ENCODE results near the gene LIMA1. TPM values are rescaled to one million over a fixed set of nuclear protein-coding genes. Genes with fewer than 3 reads are reported as not detected.
"Not testable (repeated sequence)": the region's sequence is repeated elsewhere in the genome, so short reads cannot be mapped to it uniquely, and the experiment has no call there.

The LIMA1 gene
- 10 to 100 TPM; 20.1 to 26.0 TPM for total RNA-seq
- polyA plus RNA-seq (2013, experiment 1 of 2), result 28.6 TPM
- polyA plus RNA-seq (2013, experiment 2 of 2), result 26.3 TPM
- long read RNA-seq, experiment 1, partial matches to known transcripts, result 1 of 10 reads
- long read RNA-seq, experiment 1, other reads (novel, unspliced or antisense), result 9 of 10 reads
- long read RNA-seq, experiment 2, transcript LIMA1-215 (8 exons, 3,254 nt), result minor isoform, 12 of 58 reads
- long read RNA-seq, experiment 2, transcript LIMA1-201 (11 exons, 3,706 nt), result major isoform, 33 of 58 reads
- long read RNA-seq, experiment 2, partial matches to known transcripts, result 3 of 58 reads
- long read RNA-seq, experiment 2, other reads (novel, unspliced or antisense), result 6 of 58 reads
- long read RNA-seq, experiment 3, transcript LIMA1-214 (8 exons, 3,612 nt), result minor isoform, 9 of 139 reads
- long read RNA-seq, experiment 3, transcript LIMA1-201 (11 exons, 3,706 nt), result minor isoform, 23 of 139 reads
- long read RNA-seq, experiment 3, transcript LIMA1-215 (8 exons, 3,254 nt), result major isoform, 94 of 139 reads
- long read RNA-seq, experiment 3, partial matches to known transcripts, result 5 of 139 reads
- long read RNA-seq, experiment 3, other reads (novel, unspliced or antisense), result 5 of 139 reads
- long read RNA-seq, experiment 4, transcript LIMA1-201 (11 exons, 3,706 nt), result major isoform, 12 of 29 reads
- long read RNA-seq, experiment 4, partial matches to known transcripts, result 5 of 29 reads
- long read RNA-seq, experiment 4, other reads (novel, unspliced or antisense), result 9 of 29 reads

DNA sequence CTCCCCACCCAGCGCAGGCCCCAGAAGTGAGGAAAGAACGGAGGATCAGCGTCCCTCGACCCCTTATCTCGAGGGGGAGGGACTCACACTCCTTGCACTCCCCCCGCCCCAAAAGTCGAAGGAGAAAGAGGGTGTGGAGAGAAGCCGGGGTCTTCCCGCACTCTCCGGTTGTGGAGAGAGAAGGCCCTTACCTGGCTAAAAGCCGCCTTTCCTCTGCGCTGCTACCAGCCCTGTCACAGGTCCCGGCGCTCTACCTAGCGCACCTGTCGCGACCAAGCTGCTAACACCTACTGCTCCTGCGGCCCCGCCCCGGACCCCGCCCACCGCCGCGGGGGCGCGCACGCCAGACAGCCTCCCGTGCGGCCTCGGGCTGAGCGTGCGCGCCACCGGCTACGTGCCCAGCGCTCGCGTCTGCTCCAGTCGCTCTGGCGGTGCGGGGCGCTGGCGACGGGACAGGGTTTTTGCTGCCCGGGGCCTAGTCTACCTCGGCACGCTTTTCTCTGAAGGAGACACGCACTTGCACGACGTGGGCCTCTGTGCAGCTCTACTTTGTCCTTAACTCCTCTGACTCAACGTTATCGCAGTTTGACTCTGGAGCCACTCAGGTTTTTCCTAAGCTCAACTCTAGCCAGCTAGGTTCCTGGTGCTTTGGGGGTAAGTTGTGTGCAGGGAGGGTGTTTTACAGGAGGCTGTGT lies at the start of gene LIMA1:
TSS of gene LIMA1 (minus strand) at position 292 of the 695 bp plus-strand sequence. CDS start 34,769 bp downstream, outside the sequence.
- Histone ChIP-seq H3K27me3 (ENCODE audit: control insufficient read depth, insufficient read depth, low read length, poor library complexity, severe bottlenecking) (peaks cover 7% of the 10 kb centered on the region), H3K27ac (ENCODE audit: low read depth, low read length) (no peak within 1 kb of the TSS), H3K9me3 (ENCODE audit: control insufficient read depth, low read length) (no peaks in the 10 kb centered on the region), H3K4me3 (ENCODE audit: low read length) (peak within 1 kb of the TSS; percentile 82), H3K36me3 (ENCODE audit: control insufficient read depth, insufficient read depth, low read length) (no peaks in the 10 kb centered on the region), H3K9ac (ENCODE audit: extremely low read depth, low read length, poor library complexity, severe bottlenecking) (peak within 1 kb of the TSS; percentile 53), H3K4me1 (ENCODE audit: control insufficient read depth, insufficient read depth, low read length) (peaks cover 3% of the 10 kb centered on the region)
- TF ChIP-seq, protein P1, sequence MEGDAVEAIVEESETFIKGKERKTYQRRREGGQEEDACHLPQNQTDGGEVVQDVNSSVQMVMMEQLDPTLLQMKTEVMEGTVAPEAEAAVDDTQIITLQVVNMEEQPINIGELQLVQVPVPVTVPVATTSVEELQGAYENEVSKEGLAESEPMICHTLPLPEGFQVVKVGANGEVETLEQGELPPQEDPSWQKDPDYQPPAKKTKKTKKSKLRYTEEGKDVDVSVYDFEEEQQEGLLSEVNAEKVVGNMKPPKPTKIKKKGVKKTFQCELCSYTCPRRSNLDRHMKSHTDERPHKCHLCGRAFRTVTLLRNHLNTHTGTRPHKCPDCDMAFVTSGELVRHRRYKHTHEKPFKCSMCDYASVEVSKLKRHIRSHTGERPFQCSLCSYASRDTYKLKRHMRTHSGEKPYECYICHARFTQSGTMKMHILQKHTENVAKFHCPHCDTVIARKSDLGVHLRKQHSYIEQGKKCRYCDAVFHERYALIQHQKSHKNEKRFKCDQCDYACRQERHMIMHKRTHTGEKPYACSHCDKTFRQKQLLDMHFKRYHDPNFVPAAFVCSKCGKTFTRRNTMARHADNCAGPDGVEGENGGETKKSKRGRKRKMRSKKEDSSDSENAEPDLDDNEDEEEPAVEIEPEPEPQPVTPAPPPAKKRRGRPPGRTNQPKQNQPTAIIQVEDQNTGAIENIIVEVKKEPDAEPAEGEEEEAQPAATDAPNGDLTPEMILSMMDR (conservative IDR thresholded peaks at IDR 0.05), result no peak
- peaks cover 7% of the 10 kb centered on the region for H3K27me3 Mint-ChIP-seq (ENCODE audit: insufficient read depth)
- 0 to 2% methylated on average over 12 to 52 of the region's 52 CpGs for WGBS, 2 experiments (ENCODE audit: insufficient coverage in 1 of 2, insufficient read length in 1 of 2)
- peak within 1 kb of the TSS; percentile 78 for H3K4me3 Mint-ChIP-seq
- peak within 1 kb of the TSS; percentile 91 for H3K27ac Mint-ChIP-seq
- H3K9me3 Mint-ChIP-seq, result no peaks in the 10 kb centered on the region
- H3K36me3 Mint-ChIP-seq (ENCODE audit: low read depth), result no peaks in the 10 kb centered on the region
- peak; percentile 99 for DNase-seq
- H3K4me1 Mint-ChIP-seq, result peaks cover 12% of the 10 kb centered on the region

DNA sequence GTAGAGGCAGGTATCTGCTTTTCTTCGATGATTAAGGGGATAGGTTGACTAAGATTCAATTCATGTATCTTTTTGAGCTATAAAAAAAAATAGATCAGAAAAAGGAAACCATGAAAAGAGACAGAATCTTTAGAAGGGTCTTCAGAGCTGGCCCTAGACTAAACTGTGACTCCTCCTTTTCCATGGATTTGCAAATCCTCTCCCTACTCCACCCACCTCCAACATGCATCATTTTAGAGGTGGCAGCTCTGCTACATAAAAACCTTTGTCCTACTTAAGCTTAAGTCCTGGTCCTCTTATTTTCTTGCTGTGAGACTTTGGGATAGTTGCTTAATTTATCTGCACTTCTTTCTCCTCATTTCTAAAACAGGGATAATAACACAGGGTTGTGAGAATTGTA lies 48.4 kb upstream of the LIMA1 start:
- H3K9ac ChIP-seq (ENCODE audit: extremely low read depth, low read length, poor library complexity, severe bottlenecking), result no peak overlapping the region
- no peak overlapping the region for H3K4me3 ChIP-seq (ENCODE audit: low read length)
- no peaks in the 10 kb centered on the region for H3K36me3 ChIP-seq (ENCODE audit: control insufficient read depth, insufficient read depth, low read length)
- Mint-ChIP-seq H3K4me3 (no peak overlapping the region), H3K27ac (no peak overlapping the region), H3K9me3 (no peaks in the 10 kb centered on the region), H3K27me3 (ENCODE audit: insufficient read depth) (no peaks in the 10 kb centered on the region), H3K4me1 (no peaks in the 10 kb centered on the region), H3K36me3 (ENCODE audit: low read depth) (no peaks in the 10 kb centered on the region)
- TF ChIP-seq, protein P1 (conservative IDR thresholded peaks at IDR 0.05), result no peak
- DNase-seq, result peak; percentile 20
- no peaks in the 10 kb centered on the region for H3K27me3 ChIP-seq (ENCODE audit: control insufficient read depth, insufficient read depth, low read length, poor library complexity, severe bottlenecking)
- 83 to 95% methylated on average over 1 of the region's 1 CpG for WGBS, 2 experiments (ENCODE audit: insufficient coverage in 1 of 2, insufficient read length in 1 of 2)
- no peaks in the 10 kb centered on the region for H3K9me3 ChIP-seq (ENCODE audit: control insufficient read depth, low read length)
- H3K27ac ChIP-seq (ENCODE audit: low read depth, low read length), result no peak overlapping the region
- H3K4me1 ChIP-seq (ENCODE audit: control insufficient read depth, insufficient read depth, low read length), result no peaks in the 10 kb centered on the region

DNA sequence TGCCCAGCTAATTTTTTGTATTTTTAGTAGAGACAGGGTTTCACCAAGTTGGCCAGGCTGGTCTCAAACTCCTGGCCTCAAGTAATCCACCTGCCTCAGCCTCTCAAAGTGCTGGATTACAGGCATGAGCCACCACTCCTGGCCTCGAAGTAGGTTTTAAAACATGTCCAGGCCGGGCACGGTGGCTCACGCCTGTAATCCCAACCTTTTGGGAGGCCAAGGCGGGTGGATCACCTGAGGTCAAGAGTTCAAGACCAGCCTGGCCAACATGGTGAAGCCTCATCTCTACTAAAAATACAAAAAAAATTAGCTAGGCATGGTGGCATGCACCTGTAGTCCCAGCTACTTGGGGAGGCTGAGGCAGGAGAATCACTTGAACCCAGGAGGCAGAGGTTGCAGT lies 45.3 kb upstream of the LIMA1 start:
- H3K4me3 Mint-ChIP-seq; H3K4me1 ChIP-seq (ENCODE audit: control insufficient read depth, insufficient read depth, low read length); H3K4me3 ChIP-seq (ENCODE audit: low read length); H3K36me3 Mint-ChIP-seq (ENCODE audit: low read depth); H3K27ac Mint-ChIP-seq; H3K4me1 Mint-ChIP-seq; H3K27ac ChIP-seq (ENCODE audit: low read depth, low read length); H3K9ac ChIP-seq (ENCODE audit: extremely low read depth, low read length, poor library complexity, severe bottlenecking); H3K9me3 Mint-ChIP-seq; H3K27me3 Mint-ChIP-seq (ENCODE audit: insufficient read depth); H3K9me3 ChIP-seq (ENCODE audit: control insufficient read depth, low read length); DNase-seq; H3K27me3 ChIP-seq (ENCODE audit: control insufficient read depth, insufficient read depth, low read length, poor library complexity, severe bottlenecking); H3K36me3 ChIP-seq (ENCODE audit: control insufficient read depth, insufficient read depth, low read length): not testable (repeated sequence)
- WGBS, 2 experiments (ENCODE audit: insufficient coverage in 1 of 2, insufficient read length in 1 of 2), result 85 to 92% methylated on average over 4 to 5 of the region's 5 CpGs
